Mucosa of descending colon (tissue), 3 donors: ENCODE measurements around the gene SLC43A1. TPM values are rescaled to one million over a fixed set of nuclear protein-coding genes. Genes with fewer than 3 reads are reported as not detected.
"Not testable (repeated sequence)": the region's sequence is repeated elsewhere in the genome, so short reads cannot be mapped to it uniquely, and the experiment has no call there.

Experiments
- ATAC-seq: fragments of 200-7000 bp; cut with Tn5 transposase; one replicate; pipeline ENCODE4 v1.9.1; 2020; ENCODE audit warnings: mild to moderate bottlenecking, moderate library complexity
- DNase-seq, 3 donors: peaks; one replicate each; pipeline ENCODE4 v3.0.0-alpha.2; 2020
- H3K36me3 ChIP-seq: fragments of 200-600 bp; one replicate; pipeline ENCODE4 v1.8.0; 2021; ENCODE audit warnings: low read depth, mild to moderate bottlenecking
- H3K4me1 ChIP-seq: fragments of 200-600 bp; one replicate; pipeline ENCODE4 v1.8.0; 2021; ENCODE audit warnings: low read depth, mild to moderate bottlenecking
- H3K4me3 ChIP-seq: fragments of 200-600 bp; one replicate; pipeline ENCODE4 v1.8.0; 2021; ENCODE audit warnings: mild to moderate bottlenecking
- H3K9me3 ChIP-seq: fragments of 200-600 bp; one replicate; pipeline ENCODE4 v1.8.0; 2021; ENCODE audit warnings: mild to moderate bottlenecking
- intact Hi-C, 2 donors: fragments of 100-400 bp; cut with DNase I in 1 of 2; cut with micrococcal nuclease in 1 of 2; formaldehyde crosslinking; loops; one replicate each; pipeline versions ENCODE4 v1.11.0 to v1.11.1; 2022; cut with DNase I, micrococcal nuclease
- total RNA-seq, 3 donors: library from RNA; stranded (reverse); fragmentation: NEBNext Ultra II Directional in 2 of 3; extraction: Animal tissue kit (Norgen Biotek cat#: 25700) in 2 of 3; gene quantifications; one replicate each; pipeline versions ENCODE4 v1.2.1 to v1.2.4, GENCODE V29; 2021 to 2023
- TF ChIP-seq, protein P1 (sequence below): fragments of 200-600 bp; IDR thresholded peaks from one replicate; pipeline ENCODE4 v1.8.0; 2022; ENCODE audit warnings: antibody characterized with exemption, mild to moderate bottlenecking
- donor health status: DM: no; HTN: no; CAD: no; lungs with moderate emphysema.
- donor health status: DM: no; HTN: no; CAD: no.
- donor health status: DM: no; HTN: yes; CAD: no.

SLC43A1 gene
- total RNA-seq, 3 donors from 2014 or later, result 8.3 to 22.6 (median 9.9) TPM

DNA sequence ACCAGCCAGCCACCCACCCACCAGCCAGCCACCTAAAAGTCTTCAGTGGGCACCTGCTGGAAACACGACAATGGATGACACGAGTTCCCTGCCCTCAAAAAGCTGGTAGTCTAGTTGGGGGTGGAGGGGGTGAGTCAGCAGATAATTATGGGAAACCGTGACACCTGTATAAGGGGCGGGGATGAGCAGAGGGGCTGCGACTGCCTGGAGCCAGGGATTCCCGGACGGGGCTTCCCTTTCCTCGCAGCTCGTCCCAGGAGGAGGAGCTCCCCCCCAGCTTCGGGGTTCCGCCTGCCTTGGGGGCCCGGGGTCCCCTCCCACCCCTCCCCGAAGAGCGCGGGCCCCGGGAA is 57.5 kb downstream of the SLC43A1 start:
- no peak overlapping the region for H3K4me3 ChIP-seq
- ATAC-seq (no peak), DNase-seq (peak in 1 of 3 donors; percentile 54)
- H3K36me3 ChIP-seq, result no peaks in the 10 kb centered on the region
- peaks cover 31% of the 10 kb centered on the region for H3K4me1 ChIP-seq
- H3K9me3 ChIP-seq, result no peaks in the 10 kb centered on the region
- TF ChIP-seq, protein P1, sequence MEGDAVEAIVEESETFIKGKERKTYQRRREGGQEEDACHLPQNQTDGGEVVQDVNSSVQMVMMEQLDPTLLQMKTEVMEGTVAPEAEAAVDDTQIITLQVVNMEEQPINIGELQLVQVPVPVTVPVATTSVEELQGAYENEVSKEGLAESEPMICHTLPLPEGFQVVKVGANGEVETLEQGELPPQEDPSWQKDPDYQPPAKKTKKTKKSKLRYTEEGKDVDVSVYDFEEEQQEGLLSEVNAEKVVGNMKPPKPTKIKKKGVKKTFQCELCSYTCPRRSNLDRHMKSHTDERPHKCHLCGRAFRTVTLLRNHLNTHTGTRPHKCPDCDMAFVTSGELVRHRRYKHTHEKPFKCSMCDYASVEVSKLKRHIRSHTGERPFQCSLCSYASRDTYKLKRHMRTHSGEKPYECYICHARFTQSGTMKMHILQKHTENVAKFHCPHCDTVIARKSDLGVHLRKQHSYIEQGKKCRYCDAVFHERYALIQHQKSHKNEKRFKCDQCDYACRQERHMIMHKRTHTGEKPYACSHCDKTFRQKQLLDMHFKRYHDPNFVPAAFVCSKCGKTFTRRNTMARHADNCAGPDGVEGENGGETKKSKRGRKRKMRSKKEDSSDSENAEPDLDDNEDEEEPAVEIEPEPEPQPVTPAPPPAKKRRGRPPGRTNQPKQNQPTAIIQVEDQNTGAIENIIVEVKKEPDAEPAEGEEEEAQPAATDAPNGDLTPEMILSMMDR, result no peak
- intact Hi-C loops, result loop anchor here in 1 of 2 donors (5.0 kb wide), 1 partner anchor 69 kb away; no protein-coding TSS in a partner anchor

DNA sequence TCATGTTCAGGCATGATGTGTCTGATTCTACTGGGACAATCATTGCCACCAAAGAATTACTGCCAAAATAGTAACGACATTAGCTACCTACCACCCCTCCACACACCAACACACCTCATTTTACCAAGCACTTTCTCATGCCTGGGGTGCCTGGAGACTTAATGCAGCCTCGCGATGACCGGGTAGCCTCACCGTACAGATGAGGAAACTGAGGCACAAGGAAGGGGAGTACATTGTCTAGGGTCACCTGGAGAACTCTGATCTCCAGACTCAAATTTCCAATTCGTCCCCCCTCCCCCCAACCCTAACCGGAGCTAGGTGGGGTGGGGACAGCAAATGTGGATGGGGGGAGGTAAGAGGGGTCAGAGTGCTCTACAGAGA is 57.9 kb downstream of the SLC43A1 start:
- ATAC-seq (peak; percentile 4), DNase-seq (no peak)
- TF ChIP-seq, protein P1, result no peak
- Histone ChIP-seq H3K4me1 (peaks cover 31% of the 10 kb centered on the region), H3K9me3 (no peaks in the 10 kb centered on the region), H3K4me3 (no peak overlapping the region), H3K36me3 (no peaks in the 10 kb centered on the region)
- intact Hi-C loops, result loop anchor here in 1 of 2 donors (5.0 kb wide), 1 partner anchor 70 kb away; no protein-coding TSS in a partner anchor

DNA sequence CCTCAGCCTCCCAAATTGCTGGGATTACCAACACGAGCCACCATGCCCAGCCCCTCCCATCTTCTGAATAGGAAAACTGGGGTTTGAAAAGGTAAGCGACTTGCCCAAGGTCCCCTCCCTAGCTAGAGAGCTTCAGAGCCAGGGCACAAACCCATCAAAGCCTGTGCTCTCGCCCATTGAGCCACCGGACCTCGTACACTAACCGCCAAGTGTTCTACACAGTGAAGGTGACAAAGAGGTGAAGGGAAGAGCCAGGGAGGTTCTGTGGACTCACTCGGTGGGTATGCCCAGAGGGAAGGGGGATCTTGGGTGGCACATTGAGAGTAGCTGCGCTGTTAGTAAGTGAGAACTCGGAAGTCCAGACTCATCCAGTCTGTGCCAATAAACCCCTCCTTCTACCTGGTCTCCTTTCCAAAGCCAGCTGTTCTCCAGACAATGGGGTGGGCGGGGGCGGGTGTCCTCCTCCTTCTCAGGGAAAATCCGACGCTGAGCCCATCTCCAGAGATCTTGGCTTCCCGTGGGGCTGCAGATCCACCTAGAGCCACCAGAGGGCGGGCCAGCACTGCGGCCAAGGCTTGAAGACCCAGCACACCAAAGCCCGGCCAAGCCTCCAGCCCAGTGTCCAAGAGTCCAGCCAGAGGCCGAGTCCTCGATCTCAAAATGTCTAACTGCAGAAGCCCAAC is 58.4 kb downstream of the SLC43A1 start:
- Histone ChIP-seq H3K4me1 (peaks cover 31% of the 10 kb centered on the region), H3K9me3 (no peaks in the 10 kb centered on the region), H3K4me3 (no peak overlapping the region), H3K36me3 (no peaks in the 10 kb centered on the region)
- peak; percentile 82 for ATAC-seq
- DNase-seq, result peak; percentile 87 to 92 (median 90)
- TF ChIP-seq, protein P1, result peak; percentile 99
- intact Hi-C loops, result loop anchor here in 1 of 2 donors (5.0 kb wide), 1 partner anchor 70 kb away; no protein-coding TSS in a partner anchor

DNA sequence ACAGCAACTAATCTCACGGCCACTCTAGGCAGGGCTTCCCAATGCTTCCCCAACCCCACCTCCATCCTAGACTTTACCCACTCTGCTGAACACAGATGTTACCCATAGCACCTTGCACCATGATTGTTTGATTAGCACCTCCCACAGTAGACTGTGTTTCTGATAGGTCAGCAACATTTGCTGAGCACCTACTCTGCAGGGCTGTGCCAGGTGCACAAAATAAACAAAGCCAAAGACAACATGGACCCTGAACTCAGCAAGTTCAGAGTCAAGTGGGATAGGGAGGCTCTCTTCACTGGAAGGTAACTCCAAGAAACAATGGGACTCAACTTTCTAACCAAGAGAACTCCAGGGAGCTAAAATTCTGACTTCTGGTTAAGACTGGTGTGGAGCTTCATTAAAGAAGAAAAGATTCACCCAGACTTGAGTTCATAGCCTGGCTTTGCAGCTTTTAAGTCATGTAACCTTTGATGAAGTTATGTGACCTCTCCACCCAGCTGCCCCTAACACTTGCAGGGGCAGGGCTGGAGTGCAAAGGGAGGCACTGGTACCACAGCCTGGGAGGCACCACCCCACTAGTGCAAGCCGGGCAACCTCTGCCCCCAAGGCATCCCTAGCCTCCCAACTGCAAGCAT is 61.8 kb downstream of the SLC43A1 start:
- no peak overlapping the region for H3K4me3 ChIP-seq

DNA sequence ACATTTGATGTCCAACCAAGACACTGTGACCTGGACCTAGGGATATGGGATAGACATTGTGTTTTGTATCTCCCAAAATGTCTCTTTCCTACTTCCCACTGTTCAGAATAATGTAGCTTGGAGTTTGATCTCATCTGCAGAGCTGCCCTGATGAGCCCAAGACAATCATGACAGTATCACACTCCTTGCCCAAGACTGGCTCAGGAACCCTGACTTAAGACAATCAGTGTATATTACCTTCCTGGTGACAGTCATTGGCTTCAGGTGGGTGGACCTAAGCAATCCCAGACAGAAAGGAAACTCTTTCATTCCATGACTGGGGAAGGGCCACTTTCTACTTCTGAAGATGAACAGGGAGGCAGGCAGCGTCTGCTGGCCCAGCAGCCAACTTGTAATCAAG is 69.4 kb downstream of the SLC43A1 start:
- H3K4me3 ChIP-seq, result no peak overlapping the region
- TF ChIP-seq, protein P1, result no peak
- intact Hi-C loops, result no loop called here
- peak; percentile 55 for ATAC-seq
- no peak for DNase-seq
- H3K4me1 ChIP-seq, result peaks cover 7% of the 10 kb centered on the region
- no peaks in the 10 kb centered on the region for H3K9me3 ChIP-seq
- no peaks in the 10 kb centered on the region for H3K36me3 ChIP-seq

More for the DNA sequence above, 61.8 kb downstream of the SLC43A1 start:
- ATAC-seq (peak; percentile 83), DNase-seq (peak in 1 of 3 donors; percentile 39)
- intact Hi-C loops, result no loop called here
- Histone ChIP-seq H3K36me3 (no peaks in the 10 kb centered on the region), H3K4me1 (peaks cover 14% of the 10 kb centered on the region), H3K9me3 (no peaks in the 10 kb centered on the region)
- TF ChIP-seq, protein P1, result no peak

DNA sequence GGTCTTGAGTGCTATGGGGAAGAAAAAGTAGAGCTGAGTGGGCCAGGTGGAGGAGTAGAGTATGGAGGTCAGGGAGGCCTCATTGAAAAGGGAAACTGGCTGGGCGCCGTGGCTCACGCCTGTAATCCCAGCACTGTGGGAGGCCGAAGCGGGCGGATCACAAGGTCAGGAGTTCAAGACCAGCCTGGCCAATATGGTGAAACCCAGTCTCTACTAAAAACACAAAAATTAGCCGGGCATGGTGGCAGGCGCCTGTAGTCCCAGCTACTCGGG is 70.4 kb downstream of the SLC43A1 start:
- H3K4me1 ChIP-seq, H3K4me3 ChIP-seq, DNase-seq, H3K9me3 ChIP-seq, H3K36me3 ChIP-seq, intact Hi-C loops: not testable (repeated sequence)
- peak; percentile 42 for ATAC-seq
